Fibroblast of the aortic adventitia (primary cell): ENCODE measurements around the gene STYK1. TPM values are rescaled to one million over a fixed set of nuclear protein-coding genes. Genes with fewer than 3 reads are reported as not detected.

ENCODE experiments used
- DNase-seq: peaks from one replicate; pipeline ENCODE4 v3.0.0-alpha.2; 2010; ENCODE audit warnings: low read depth
- H3K4me3 ChIP-seq: 2 replicates; pipeline ENCODE4 v1.5.1; 2011; ENCODE audit warnings: low read depth, mild to moderate bottlenecking, control low read depth, low read length, moderate library complexity
- total RNA-seq: library from RNA; depleted of rRNA; stranded (reverse); fragments of >200 nt; gene quantifications from 2 replicates; pipeline ENCODE4 v1.2.3, GENCODE V29; 2012; ENCODE audit warnings: low replicate concordance
- TF ChIP-seq, protein P1 (sequence below): IDR thresholded peaks from 2 replicates; pipeline ENCODE4 v1.5.1; 2011; ENCODE audit warnings: mild to moderate bottlenecking, low read length, control low read depth, inconsistent platforms; ENCODE audit not compliant: insufficient read depth

Gene STYK1
- total RNA-seq, 1 donor = 0.27 TPM

DNA sequence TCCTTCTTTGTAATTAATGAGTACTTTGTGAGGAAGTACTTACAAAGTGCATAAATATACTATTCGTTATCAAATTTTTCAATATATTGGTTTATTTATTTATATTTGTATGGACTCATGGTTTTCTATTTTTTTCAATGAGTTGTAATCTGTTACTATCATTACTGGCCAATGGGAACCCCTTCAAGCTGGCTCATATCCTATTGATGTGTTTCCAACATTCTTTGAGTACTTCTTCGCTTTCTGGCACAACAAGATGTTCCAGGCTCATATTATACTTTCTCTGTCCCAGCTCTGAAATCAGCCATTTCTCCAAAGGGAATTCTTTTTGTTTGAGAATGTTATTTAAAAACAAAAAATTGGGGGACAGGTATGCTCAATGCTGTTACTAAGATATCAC lies 31.8 kb upstream of the STYK1 start:
- TF ChIP-seq, protein P1, sequence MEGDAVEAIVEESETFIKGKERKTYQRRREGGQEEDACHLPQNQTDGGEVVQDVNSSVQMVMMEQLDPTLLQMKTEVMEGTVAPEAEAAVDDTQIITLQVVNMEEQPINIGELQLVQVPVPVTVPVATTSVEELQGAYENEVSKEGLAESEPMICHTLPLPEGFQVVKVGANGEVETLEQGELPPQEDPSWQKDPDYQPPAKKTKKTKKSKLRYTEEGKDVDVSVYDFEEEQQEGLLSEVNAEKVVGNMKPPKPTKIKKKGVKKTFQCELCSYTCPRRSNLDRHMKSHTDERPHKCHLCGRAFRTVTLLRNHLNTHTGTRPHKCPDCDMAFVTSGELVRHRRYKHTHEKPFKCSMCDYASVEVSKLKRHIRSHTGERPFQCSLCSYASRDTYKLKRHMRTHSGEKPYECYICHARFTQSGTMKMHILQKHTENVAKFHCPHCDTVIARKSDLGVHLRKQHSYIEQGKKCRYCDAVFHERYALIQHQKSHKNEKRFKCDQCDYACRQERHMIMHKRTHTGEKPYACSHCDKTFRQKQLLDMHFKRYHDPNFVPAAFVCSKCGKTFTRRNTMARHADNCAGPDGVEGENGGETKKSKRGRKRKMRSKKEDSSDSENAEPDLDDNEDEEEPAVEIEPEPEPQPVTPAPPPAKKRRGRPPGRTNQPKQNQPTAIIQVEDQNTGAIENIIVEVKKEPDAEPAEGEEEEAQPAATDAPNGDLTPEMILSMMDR = no peak
- H3K4me3 ChIP-seq = no peak overlapping the region
- DNase-seq = peak; percentile 77

DNA sequence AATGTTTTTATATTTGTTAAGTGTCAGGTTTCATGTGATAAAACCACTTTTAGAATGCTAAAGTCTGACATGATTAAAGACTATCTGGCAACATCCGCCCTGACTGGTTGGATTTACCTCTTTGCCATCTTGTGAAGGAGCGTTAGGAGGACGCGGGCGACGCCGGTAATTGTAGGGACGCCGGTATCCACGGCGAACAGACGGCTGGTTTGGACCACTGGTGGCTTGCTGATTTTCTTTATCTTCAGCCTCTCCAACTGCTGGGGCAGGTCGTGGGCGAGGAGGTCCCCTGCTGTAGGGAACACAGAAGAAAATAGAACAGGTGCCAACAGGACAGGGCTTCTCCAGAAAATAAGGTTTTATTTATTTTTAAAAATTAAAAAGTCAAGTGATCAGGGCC lies 28.0 kb upstream of the STYK1 start:
- H3K4me3 ChIP-seq = no peak overlapping the region
- DNase-seq = no peak
- TF ChIP-seq, protein P1 = no peak

DNA sequence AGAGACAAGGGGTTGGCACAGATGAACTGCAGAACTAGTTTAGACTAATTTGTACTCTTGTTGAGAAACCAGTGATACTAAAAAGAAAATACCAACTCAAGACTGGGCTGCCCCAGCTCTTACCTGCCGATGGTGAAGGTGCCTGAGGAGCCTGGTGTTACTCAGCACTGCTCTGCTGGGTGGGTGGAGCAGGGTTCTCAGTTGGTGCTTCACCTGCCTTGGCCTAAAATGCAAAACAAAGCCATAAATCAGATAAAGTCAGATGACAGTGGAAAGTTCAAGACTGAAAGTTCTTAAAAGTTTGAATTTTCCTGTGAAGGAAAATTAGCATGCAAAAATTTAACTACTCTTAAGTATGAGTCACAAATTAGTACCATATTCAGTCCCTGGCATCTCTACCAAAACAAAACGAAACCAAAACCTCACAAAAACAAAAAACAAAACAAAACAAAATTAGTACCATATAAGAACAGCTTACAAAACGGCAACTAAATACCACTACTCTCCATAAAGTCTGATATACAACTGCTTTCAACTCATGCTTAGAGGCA lies 27.4 kb upstream of the STYK1 start:
- TF ChIP-seq, protein P1 = no peak
- DNase-seq = no peak
- H3K4me3 ChIP-seq = no peak overlapping the region

DNA sequence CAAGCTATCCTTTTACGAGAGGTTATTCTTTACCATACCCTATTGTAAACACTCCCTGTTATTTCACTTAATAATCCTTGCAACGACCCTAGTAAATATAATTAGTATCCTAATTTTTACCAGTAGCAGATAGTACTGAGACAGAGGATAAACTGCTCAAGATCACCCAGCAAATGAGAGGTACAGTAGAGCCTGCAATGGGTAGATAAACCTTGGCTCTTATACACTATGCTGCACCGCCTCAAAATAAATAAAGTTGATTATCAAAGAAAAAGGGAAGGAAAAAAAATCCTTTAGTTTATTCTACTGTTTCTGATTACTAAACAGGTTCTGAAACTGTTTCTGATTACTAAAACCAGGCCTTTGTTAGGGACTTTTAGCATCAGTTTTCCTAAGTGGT lies 26.7 kb upstream of the STYK1 start:
- no peak overlapping the region for H3K4me3 ChIP-seq
- DNase-seq = no peak
- TF ChIP-seq, protein P1 = no peak

DNA sequence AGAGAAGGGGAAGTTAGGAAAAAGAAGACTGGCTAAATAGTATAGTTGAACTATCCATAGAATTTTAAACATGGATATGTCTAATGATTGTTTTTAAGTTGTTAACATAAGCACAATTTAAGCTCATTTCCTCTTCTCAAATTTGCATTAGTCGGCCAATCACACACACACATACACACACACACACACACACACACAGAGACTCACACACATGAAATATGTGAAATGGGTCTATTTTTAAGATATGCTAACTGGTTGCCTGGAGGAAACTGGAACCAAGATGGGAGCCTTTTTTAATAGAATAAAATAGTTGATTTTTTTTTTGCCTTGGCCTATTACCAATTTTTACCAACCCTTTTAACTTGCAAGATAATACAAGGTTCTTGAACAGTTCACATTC lies 24.0 kb upstream of the STYK1 start:
- no peak for DNase-seq
- TF ChIP-seq, protein P1 = no peak
- no peak overlapping the region for H3K4me3 ChIP-seq

DNA sequence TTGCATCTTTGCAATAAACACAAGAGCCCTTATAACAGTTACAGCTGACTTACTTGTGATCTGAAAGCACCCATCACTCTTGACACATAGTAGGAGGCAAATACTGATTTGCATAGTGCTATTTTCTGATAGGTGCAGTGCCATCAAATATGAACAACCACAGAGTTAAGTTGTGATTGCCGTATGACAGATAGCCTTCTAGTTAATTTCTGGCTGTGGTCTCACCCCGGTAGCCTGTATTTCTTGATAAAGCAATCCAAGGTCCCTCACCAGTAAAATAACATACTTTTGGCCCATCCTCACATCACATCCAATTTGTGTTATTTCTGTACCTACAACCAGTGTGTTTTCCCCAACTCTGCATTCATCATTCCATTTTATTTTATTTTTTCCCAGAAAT lies 23.3 kb upstream of the STYK1 start:
- TF ChIP-seq, protein P1 = no peak
- no peak for DNase-seq
- H3K4me3 ChIP-seq = no peak overlapping the region

DNA sequence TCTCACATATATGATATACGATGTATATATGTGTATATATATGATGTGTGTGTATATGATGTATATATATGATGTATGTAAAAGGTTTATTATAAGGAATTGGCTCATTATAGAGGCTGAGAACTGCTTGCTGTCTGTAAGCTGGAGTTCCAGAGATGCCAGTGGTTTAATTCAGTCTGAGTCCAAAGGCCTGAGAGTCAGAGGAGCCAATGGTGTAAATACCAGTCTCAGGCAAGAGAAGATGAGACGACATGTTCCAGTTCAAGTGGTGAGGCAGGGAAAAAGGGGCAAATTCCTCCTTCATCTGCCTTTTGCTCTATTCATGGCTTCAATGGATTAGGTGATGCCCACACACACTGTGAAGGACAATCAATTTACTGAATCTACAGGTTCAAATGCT lies 17.1 kb upstream of the STYK1 start:
- no peak for DNase-seq
- no peak overlapping the region for H3K4me3 ChIP-seq
- TF ChIP-seq, protein P1 = no peak
